ENCODE measurements around the gene NHS. TPM values are rescaled to one million over a fixed set of nuclear protein-coding genes. Genes with fewer than 3 reads are reported as not detected.

NHS gene
- total and polyA plus RNA-seq, 2 of the 13 experiments (the other 11 are each of a cell fraction or from before 2014, with no cell fraction given), result 0.02 TPM; not detected in 1

DNA sequence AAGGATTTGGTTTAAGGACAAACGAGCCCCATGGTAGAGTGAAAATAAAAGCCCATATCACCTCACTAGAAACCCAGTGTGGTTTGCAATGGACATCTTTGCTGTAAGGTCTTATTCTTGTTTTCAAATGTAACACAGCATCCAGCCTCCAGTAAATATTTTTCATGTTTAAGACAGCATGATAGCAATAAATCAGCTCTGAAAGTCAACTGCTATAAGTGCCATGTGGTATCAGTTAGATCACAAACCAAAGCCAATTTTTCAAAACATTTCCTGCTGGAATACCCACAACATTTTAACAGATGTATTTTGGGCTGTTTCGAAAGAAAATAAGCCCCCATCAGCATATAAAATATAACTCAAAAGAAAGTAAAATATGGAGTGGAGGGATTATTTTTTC is 338.3 kb downstream of the NHS start (continued):
- TF ChIP-seq ATAD3A (CRISPR knock-in tag; IDR thresholded peaks at IDR 0.05), result no peak
- TF ChIP-seq ATF4 (CRISPR knock-in tag; IDR thresholded peaks at IDR 0.05), result no peak
- TF ChIP-seq MYPOP (CRISPR knock-in tag; IDR thresholded peaks at IDR 0.05), result no peak
- no peak for TF ChIP-seq ZNF607 (CRISPR knock-in tag; IDR thresholded peaks at IDR 0.05; ENCODE audit: borderline replicate concordance)
- TF ChIP-seq ZBTB3 (CRISPR knock-in tag; IDR thresholded peaks at IDR 0.05; ENCODE audit: borderline replicate concordance, low read depth), result no peak
- TF ChIP-seq, protein P1, sequence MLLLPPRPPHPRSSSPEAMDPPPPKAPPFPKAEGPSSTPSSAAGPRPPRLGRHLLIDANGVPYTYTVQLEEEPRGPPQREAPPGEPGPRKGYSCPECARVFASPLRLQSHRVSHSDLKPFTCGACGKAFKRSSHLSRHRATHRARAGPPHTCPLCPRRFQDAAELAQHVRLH (CRISPR knock-in tag; IDR thresholded peaks at IDR 0.05; ENCODE audit: borderline replicate concordance, low read depth), result no peak
- no peak for TF ChIP-seq NCOA2 (CRISPR knock-in tag; IDR thresholded peaks at IDR 0.05)
- TF ChIP-seq CHD2 (IDR thresholded peaks at IDR 0.05; ENCODE audit: low read depth, low read length), result no peak
- TF ChIP-seq PRDM10 (CRISPR knock-in tag; IDR thresholded peaks at IDR 0.05; ENCODE audit: low read depth), result no peak
- TF ChIP-seq NCOA5 (CRISPR knock-in tag; IDR thresholded peaks at IDR 0.05), result no peak
